Neuronal stem cell (in vitro differentiated cells): Measurements from ENCODE around the gene XXYLT1.

Experiments
- DNase-seq: peaks from one replicate; pipeline ENCODE4 v3.0.0-alpha.2; 2013; ENCODE audit warnings: low spot score
- H2AFZ ChIP-seq: one replicate; pipeline ENCODE4 v1.6.1; 2013; ENCODE audit warnings: mild to moderate bottlenecking, low read length, inconsistent platforms
- H2AK5ac ChIP-seq: 2 replicates; pipeline ENCODE4 v1.6.1; 2013; ENCODE audit warnings: low read depth, mild to moderate bottlenecking, inconsistent platforms, low read length, moderate library complexity, mixed read lengths
- H2BK120ac ChIP-seq: 2 replicates; pipeline ENCODE4 v1.6.1; 2013; ENCODE audit warnings: low read depth, mild to moderate bottlenecking, inconsistent platforms, low read length, moderate library complexity, mixed read lengths
- H2BK12ac ChIP-seq: one replicate; pipeline ENCODE4 v1.6.1; 2013; ENCODE audit warnings: low read length, inconsistent platforms
- H2BK15ac ChIP-seq: 2 replicates; pipeline ENCODE4 v1.6.1; 2013; ENCODE audit warnings: mild to moderate bottlenecking, low read length, inconsistent platforms, mixed read lengths
- H2BK5ac ChIP-seq: one replicate; pipeline ENCODE4 v1.6.1; 2013; ENCODE audit warnings: inconsistent platforms, mild to moderate bottlenecking, low read length, moderate library complexity
- H3K14ac ChIP-seq: one replicate; pipeline ENCODE4 v1.6.1; 2013; ENCODE audit warnings: low read length, inconsistent platforms
- H3K18ac ChIP-seq: 2 replicates; pipeline ENCODE4 v1.6.1; 2013; ENCODE audit warnings: low read length, inconsistent platforms
- H3K23ac ChIP-seq: 2 replicates; pipeline ENCODE4 v1.6.1; 2013; ENCODE audit warnings: low read depth, mild to moderate bottlenecking, mixed read lengths, low read length, inconsistent platforms; ENCODE audit not compliant: poor library complexity
- H3K27ac ChIP-seq: replicated peaks from 3 replicates; pipeline ENCODE4 v1.5.1; 2013; ENCODE audit warnings: low read length, inconsistent platforms
- H3K27me3 ChIP-seq, 3 experiments: 2 replicates each; pipeline ENCODE4 v1.6.1; 2013; ENCODE audit warnings: low read length in 3 of 3, mild to moderate bottlenecking in 2 of 3, inconsistent platforms in 1 of 3, low read depth in 1 of 3, mixed read lengths in 1 of 3, moderate library complexity in 1 of 3; ENCODE audit not compliant: control insufficient read depth in 3 of 3, insufficient read depth in 3 of 3
- H3K36me3 ChIP-seq, 2 donors: replicated peaks in 1 of 2; 2 replicates each; pipeline ENCODE4 v1.6.1; 2013; ENCODE audit warnings: low read length in 2 of 2; ENCODE audit not compliant: control insufficient read depth in 2 of 2, insufficient read depth in 2 of 2
- H3K4ac ChIP-seq: 2 replicates; pipeline ENCODE4 v1.6.1; 2013; ENCODE audit warnings: inconsistent platforms, mild to moderate bottlenecking, low read length, moderate library complexity
- H3K4me1 ChIP-seq, 2 donors: 1 replicate in 1 of 2; 2 replicates in 1 of 2; pipeline ENCODE4 v1.6.1; 2013; ENCODE audit warnings: low read length in 2 of 2, low read depth in 1 of 2; ENCODE audit not compliant: control insufficient read depth in 2 of 2, insufficient read depth in 1 of 2
- H3K4me2 ChIP-seq: one replicate; pipeline ENCODE4 v1.6.1; 2013; ENCODE audit warnings: mild to moderate bottlenecking, low read length, inconsistent platforms; ENCODE audit not compliant: insufficient read depth, poor library complexity, severe bottlenecking
- H3K4me3 ChIP-seq, 2 donors: 2 replicates each; pipeline ENCODE4 v1.5.1; 2013; ENCODE audit warnings: low read length in 2 of 2, mild to moderate bottlenecking in 2 of 2, inconsistent platforms in 1 of 2, moderate library complexity in 1 of 2
- H3K79me1 ChIP-seq: one replicate; pipeline ENCODE4 v1.6.1; 2013; ENCODE audit warnings: low read depth, mild to moderate bottlenecking, inconsistent platforms, low read length, moderate library complexity
- H3K9ac ChIP-seq: one replicate; pipeline ENCODE4 v1.6.1; 2013; ENCODE audit warnings: mild to moderate bottlenecking, low read depth, low read length, inconsistent platforms; ENCODE audit not compliant: poor library complexity
- H3K9me3 ChIP-seq, 2 donors: replicated peaks in 1 of 2; 2 replicates each; pipeline versions ENCODE3 to v1.6.1; 2013; ENCODE audit warnings: low read length in 2 of 2, mild to moderate bottlenecking in 2 of 2, inconsistent platforms in 1 of 2, low read depth in 1 of 2, mixed read lengths in 1 of 2, moderate library complexity in 1 of 2; ENCODE audit not compliant: control insufficient read depth in 2 of 2, insufficient read depth in 1 of 2
- H4K8ac ChIP-seq: one replicate; pipeline ENCODE4 v1.6.1; 2013; ENCODE audit warnings: low read depth, mild to moderate bottlenecking, inconsistent platforms, low read length, moderate library complexity
- H4K91ac ChIP-seq: one replicate; pipeline ENCODE4 v1.6.1; 2013; ENCODE audit warnings: low read length, low read depth, mild to moderate bottlenecking, inconsistent platforms; ENCODE audit not compliant: poor library complexity
- WGBS, 2 donors: extraction: QIAGEN DNeasy Blood & Tissue Kit; methylation state at CpG; one replicate each; pipeline ENCODE4 v1.1.7; 2013; ENCODE audit warnings: missing lambda C conversion rate in 2 of 2, mixed read lengths in 1 of 2; ENCODE audit not compliant: insufficient read length in 2 of 2, insufficient replicate concordance in 1 of 2; ENCODE audit errors: extremely low coverage in 2 of 2; 5-methylcytosine and 5-hydroxymethylcytosine counted together

The XXYLT1 gene

GRCh38 chr3:195240171-195240701, 30.7 kb downstream of the XXYLT1 start:
- no peak overlapping the region for H4K91ac ChIP-seq
- H4K8ac ChIP-seq, result no peak overlapping the region
- H3K4me2 ChIP-seq, result no peak overlapping the region
- peaks cover 0 to 17% of the 10 kb centered on the region in 2 donors for H3K36me3 ChIP-seq
- H3K4ac ChIP-seq, result no peak overlapping the region
- H3K14ac ChIP-seq, result peak overlapping the region; percentile 91
- H3K4me1 ChIP-seq, result peaks cover 0 to 2% of the 10 kb centered on the region in 2 donors
- H3K27me3 ChIP-seq, result no peaks in the 10 kb centered on the region
- no peak overlapping the region for H3K9ac ChIP-seq
- peaks cover 5% of the 10 kb centered on the region for H3K79me1 ChIP-seq
- H3K4me3 ChIP-seq, result no peak overlapping the region
- H2BK12ac ChIP-seq, result no peak overlapping the region
- H2BK5ac ChIP-seq, result no peak overlapping the region
- no peak overlapping the region for H2BK120ac ChIP-seq
- no peak for DNase-seq
- no peak overlapping the region for H3K23ac ChIP-seq
- H3K18ac ChIP-seq, result peak overlapping the region; percentile 68
- H3K27ac ChIP-seq, result no peak overlapping the region
- no peak overlapping the region for H2AK5ac ChIP-seq
- no peak overlapping the region for H2AFZ ChIP-seq
- peaks cover 0 to 19% of the 10 kb centered on the region in 2 donors for H3K9me3 ChIP-seq
- WGBS, 2 donors, result no CpG with 5 or more reads among the region's 15 CpGs
- H2BK15ac ChIP-seq, result no peak overlapping the region

DNA sequence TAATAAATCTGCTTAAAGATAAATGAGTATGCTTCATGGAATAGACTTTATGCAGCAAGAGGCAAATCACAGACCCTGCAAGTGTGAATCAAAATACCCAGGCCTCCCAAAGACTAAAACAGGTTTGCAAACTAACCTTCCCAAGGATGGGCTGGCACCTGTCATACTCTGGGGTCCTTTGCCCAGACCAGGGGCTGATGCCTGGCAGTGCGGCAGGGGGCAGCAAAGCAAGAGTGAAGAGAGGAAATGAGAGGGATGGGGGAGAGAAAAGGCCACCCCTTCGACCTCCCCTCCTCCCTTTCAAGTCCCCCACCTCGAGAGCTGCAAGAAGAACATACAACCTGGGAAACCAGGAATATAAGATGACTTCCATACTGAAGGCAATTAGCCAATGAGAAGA, 31.8 kb downstream of the XXYLT1 start:
- Histone ChIP-seq H2BK5ac (no peak overlapping the region), H3K27me3 (no peaks in the 10 kb centered on the region), H3K36me3 (peaks cover 0 to 17% of the 10 kb centered on the region in 2 donors), H4K8ac (no peak overlapping the region), H3K9me3 (peaks cover 0 to 23% of the 10 kb centered on the region in 2 donors), H2AFZ (no peak overlapping the region), H3K9ac (no peak overlapping the region), H3K4me2 (no peak overlapping the region), H2BK15ac (no peak overlapping the region), H3K4me1 (peaks cover 0 to 2% of the 10 kb centered on the region in 2 donors), H3K79me1 (peaks cover 5% of the 10 kb centered on the region), H3K27ac (no peak overlapping the region), H4K91ac (no peak overlapping the region), H2BK120ac (no peak overlapping the region), H3K23ac (no peak overlapping the region), H3K18ac (no peak overlapping the region), H2BK12ac (no peak overlapping the region), H3K4me3 (no peak overlapping the region), H3K4ac (no peak overlapping the region), H2AK5ac (no peak overlapping the region), H3K14ac (no peak overlapping the region)
- WGBS, 2 donors, result no CpG with 5 or more reads among the region's 3 CpGs
- no peak for DNase-seq

DNA sequence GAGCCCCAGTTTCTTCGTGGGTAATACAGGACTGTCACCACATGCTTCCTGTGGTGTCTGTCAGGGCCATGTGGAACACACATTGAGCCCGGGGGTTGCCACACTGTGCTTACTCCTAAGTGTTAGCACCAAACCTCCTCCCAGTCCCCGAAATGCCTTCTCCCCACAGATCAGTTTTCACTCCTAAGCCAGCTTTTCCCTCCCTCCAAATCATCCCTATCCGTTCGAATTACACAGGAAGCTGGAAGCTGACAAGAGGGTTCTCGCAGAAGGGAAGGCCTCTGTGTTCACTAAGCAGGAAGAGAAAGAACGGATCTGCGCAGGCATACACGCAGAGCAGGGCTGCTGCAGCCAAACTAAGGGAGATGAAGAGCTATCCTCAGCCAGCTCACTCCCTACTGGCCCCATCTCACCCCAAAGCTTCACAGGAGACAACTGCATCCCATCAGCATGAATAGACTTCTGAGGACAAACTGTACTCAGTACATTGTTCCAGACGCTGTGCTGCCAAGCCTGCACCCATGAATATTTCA, 32.3 kb downstream of the XXYLT1 start:
- no peak overlapping the region for H3K4ac ChIP-seq
- H3K18ac ChIP-seq, result no peak overlapping the region
- WGBS, 2 donors, result no CpG with 5 or more reads among the region's 10 CpGs
- peaks cover 5% of the 10 kb centered on the region for H3K79me1 ChIP-seq
- H2BK15ac ChIP-seq, result no peak overlapping the region
- H2BK12ac ChIP-seq, result no peak overlapping the region
- no peak overlapping the region for H4K8ac ChIP-seq
- H2BK5ac ChIP-seq, result no peak overlapping the region
- H3K36me3 ChIP-seq, result peaks cover 0 to 17% of the 10 kb centered on the region in 2 donors
- H3K27ac ChIP-seq, result no peak overlapping the region
- H3K9ac ChIP-seq, result no peak overlapping the region
- no peak overlapping the region for H4K91ac ChIP-seq
- H2BK120ac ChIP-seq, result no peak overlapping the region
- no peak overlapping the region for H3K23ac ChIP-seq
- H3K14ac ChIP-seq, result no peak overlapping the region
- H3K27me3 ChIP-seq, result no peaks in the 10 kb centered on the region
- no peak for DNase-seq
- H3K9me3 ChIP-seq, result peaks cover 0 to 23% of the 10 kb centered on the region in 2 donors
- H3K4me1 ChIP-seq, result peaks cover 0 to 2% of the 10 kb centered on the region in 2 donors
- no peak overlapping the region for H3K4me3 ChIP-seq
- no peak overlapping the region for H2AFZ ChIP-seq
- no peak overlapping the region for H2AK5ac ChIP-seq
- H3K4me2 ChIP-seq, result no peak overlapping the region

DNA sequence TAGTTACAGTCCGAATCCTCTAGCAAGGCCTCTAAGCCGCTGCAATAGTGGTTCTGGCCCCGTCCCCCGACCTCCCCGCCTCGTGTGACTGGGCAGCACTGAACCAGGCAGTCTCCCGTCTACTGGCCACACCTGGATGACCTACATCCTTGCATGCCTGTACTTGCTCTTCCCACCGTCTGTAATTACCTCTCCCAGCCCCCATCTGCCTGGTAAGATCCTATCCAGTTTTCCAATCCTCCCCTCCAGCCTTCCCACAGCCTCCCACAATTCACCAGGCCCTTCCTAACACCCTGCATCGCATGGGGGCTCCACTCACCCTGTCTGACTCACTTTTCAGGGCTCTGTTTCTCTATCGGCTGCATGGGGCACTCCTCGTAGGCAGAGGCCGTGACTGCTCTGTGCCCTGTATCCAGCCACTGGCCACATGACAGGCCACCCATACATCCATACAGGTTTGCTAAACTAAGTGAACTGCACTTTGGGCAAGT, 32.8 kb downstream of the XXYLT1 start:
- no peak overlapping the region for H2BK5ac ChIP-seq

More for the DNA sequence above, 32.8 kb downstream of the XXYLT1 start:
- no peak overlapping the region for H3K23ac ChIP-seq
- H4K91ac ChIP-seq, result no peak overlapping the region
- H2BK12ac ChIP-seq, result no peak overlapping the region
- H3K18ac ChIP-seq, result no peak overlapping the region
- H3K14ac ChIP-seq, result no peak overlapping the region
- H4K8ac ChIP-seq, result no peak overlapping the region
- no peak overlapping the region for H2BK120ac ChIP-seq
- H3K9ac ChIP-seq, result no peak overlapping the region
- H3K36me3 ChIP-seq, result peaks cover 0 to 17% of the 10 kb centered on the region in 2 donors
- no peak overlapping the region for H2AFZ ChIP-seq
- peaks cover 0 to 2% of the 10 kb centered on the region in 2 donors for H3K4me1 ChIP-seq
- no peak overlapping the region for H3K4me3 ChIP-seq
- H3K4ac ChIP-seq, result no peak overlapping the region
- no CpG with 5 or more reads among the region's 12 CpGs for WGBS, 2 donors
- no peak for DNase-seq
- H2AK5ac ChIP-seq, result no peak overlapping the region
- H3K4me2 ChIP-seq, result no peak overlapping the region
- no peak overlapping the region for H2BK15ac ChIP-seq
- H3K79me1 ChIP-seq, result peaks cover 5% of the 10 kb centered on the region
- no peaks in the 10 kb centered on the region for H3K27me3 ChIP-seq
- H3K9me3 ChIP-seq, result peaks cover 0 to 23% of the 10 kb centered on the region in 2 donors
- no peak overlapping the region for H3K27ac ChIP-seq
